ENCODE results near the gene OR11A1.

Gene OR11A1

DNA sequence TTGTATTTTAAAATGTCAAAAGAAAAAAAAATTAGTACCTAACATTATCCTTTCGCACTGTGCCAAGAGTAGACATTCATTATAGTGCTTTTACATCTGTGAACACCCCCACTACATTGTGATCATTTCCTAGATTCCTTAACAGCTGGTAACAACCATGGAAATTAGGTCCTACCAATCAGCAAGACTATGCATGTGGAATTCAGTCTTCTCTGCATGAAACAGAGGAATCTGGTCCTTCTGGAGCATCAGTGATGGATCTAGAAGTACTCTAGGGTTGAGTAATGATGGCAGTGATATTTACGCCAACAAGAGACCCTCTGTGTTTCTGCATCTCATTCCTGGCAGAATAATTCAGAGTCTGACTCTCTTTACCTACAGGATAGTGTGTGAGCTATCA is 32.7 kb downstream of the OR11A1 start:
- H3K27me3 ChIP-seq (replicated peaks; ENCODE audit: control insufficient read depth, insufficient read depth, low read length, poor library complexity, severe bottlenecking) = no peaks in the 10 kb centered on the region
- no peaks in the 10 kb centered on the region for H3K36me3 ChIP-seq (ENCODE audit: control insufficient read depth, insufficient read depth, low read length)
- H3K27ac ChIP-seq (ENCODE audit: insufficient read depth, low read length, poor library complexity, severe bottlenecking) = no peak overlapping the region
- no peaks in the 10 kb centered on the region for H3K4me1 ChIP-seq (ENCODE audit: control insufficient read depth, insufficient read depth, low read length, poor library complexity, severe bottlenecking)
- no peak overlapping the region for H3K4me3 ChIP-seq (ENCODE audit: insufficient read depth, low read depth, low read length, poor library complexity, severe bottlenecking)
- no peak for DNase-seq
- H3K9me3 ChIP-seq (ENCODE audit: control insufficient read depth, low read length) = no peaks in the 10 kb centered on the region

DNA sequence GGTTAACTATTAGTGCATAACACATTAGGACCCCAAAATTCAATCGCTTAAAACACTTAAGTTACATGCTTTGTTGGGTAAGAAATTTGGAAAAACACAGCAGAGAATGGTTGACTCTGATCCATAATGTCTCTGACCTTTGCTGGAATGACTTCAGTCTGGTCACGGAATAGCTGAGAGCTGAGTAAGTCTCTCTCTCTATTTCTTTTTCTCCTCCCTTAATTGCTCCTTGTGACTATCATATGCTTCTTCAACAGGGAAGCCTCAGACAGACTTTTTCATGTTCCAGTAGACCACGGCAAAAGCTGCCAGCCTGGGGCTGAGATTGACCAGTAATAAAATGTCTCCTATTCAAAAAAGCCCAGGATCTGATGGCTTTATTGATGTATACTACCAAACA is 37.4 kb downstream of the OR11A1 start:
- H3K36me3 ChIP-seq (ENCODE audit: control insufficient read depth, insufficient read depth, low read length) = no peaks in the 10 kb centered on the region
- peaks cover 3% of the 10 kb centered on the region for H3K27me3 ChIP-seq (replicated peaks; ENCODE audit: control insufficient read depth, insufficient read depth, low read length, poor library complexity, severe bottlenecking)
- H3K4me3 ChIP-seq (ENCODE audit: insufficient read depth, low read depth, low read length, poor library complexity, severe bottlenecking) = no peak overlapping the region
- H3K9me3 ChIP-seq (ENCODE audit: control insufficient read depth, low read length) = no peaks in the 10 kb centered on the region
- DNase-seq = no peak
- no peaks in the 10 kb centered on the region for H3K4me1 ChIP-seq (ENCODE audit: control insufficient read depth, insufficient read depth, low read length, poor library complexity, severe bottlenecking)
- H3K27ac ChIP-seq (ENCODE audit: insufficient read depth, low read length, poor library complexity, severe bottlenecking) = no peak overlapping the region

DNA sequence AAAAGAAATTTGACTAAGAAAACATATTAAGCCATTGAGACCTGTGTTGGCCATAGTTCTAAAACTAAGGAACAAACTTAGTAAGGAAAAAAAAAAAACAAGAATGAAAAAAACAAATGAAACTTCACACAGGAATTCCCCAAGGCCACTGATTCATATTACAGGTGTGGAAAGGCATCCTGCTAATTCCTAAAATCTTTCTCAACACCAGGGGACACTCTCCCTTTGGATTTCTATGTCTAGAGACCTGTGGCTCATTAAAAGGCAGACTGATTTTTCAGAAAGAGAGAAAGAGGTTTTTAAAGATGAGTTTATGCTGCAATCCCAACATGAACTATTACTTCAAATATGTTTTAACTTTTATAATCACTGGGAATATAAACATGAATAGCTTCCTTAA is 42.3 kb downstream of the OR11A1 start, which contains the start of gene OR12D1:
Gene OR12D1, plus strand, starts transcription at position 341 of the 400 bp plus-strand sequence.
- DNase-seq = no peak
- Histone ChIP-seq H3K27me3 (replicated peaks; ENCODE audit: control insufficient read depth, insufficient read depth, low read length, poor library complexity, severe bottlenecking) (peaks cover 3% of the 10 kb centered on the region), H3K9me3 (ENCODE audit: control insufficient read depth, low read length) (no peaks in the 10 kb centered on the region), H3K36me3 (ENCODE audit: control insufficient read depth, insufficient read depth, low read length) (no peaks in the 10 kb centered on the region), H3K4me1 (ENCODE audit: control insufficient read depth, insufficient read depth, low read length, poor library complexity, severe bottlenecking) (no peaks in the 10 kb centered on the region), H3K4me3 (ENCODE audit: insufficient read depth, low read depth, low read length, poor library complexity, severe bottlenecking) (no peak within 1 kb of the TSS), H3K27ac (ENCODE audit: insufficient read depth, low read length, poor library complexity, severe bottlenecking) (no peak within 1 kb of the TSS)

- H3K9me3 ChIP-seq (ENCODE audit: control insufficient read depth, low read length) = no peaks in the 10 kb centered on the region
- no peaks in the 10 kb centered on the region for H3K36me3 ChIP-seq (ENCODE audit: control insufficient read depth, insufficient read depth, low read length)
- no peak overlapping the region for H3K27ac ChIP-seq (ENCODE audit: insufficient read depth, low read length, poor library complexity, severe bottlenecking)
- H3K4me3 ChIP-seq (ENCODE audit: insufficient read depth, low read depth, low read length, poor library complexity, severe bottlenecking) = no peak overlapping the region
- no peaks in the 10 kb centered on the region for H3K4me1 ChIP-seq (ENCODE audit: control insufficient read depth, insufficient read depth, low read length, poor library complexity, severe bottlenecking)
- DNase-seq = no peak
- H3K27me3 ChIP-seq (replicated peaks; ENCODE audit: control insufficient read depth, insufficient read depth, low read length, poor library complexity, severe bottlenecking) = peaks cover under 1% of the 10 kb centered on the region
Measured at GRCh38 chr6:29403801-29404200, 53.1 kb downstream of the OR11A1 start.

DNA sequence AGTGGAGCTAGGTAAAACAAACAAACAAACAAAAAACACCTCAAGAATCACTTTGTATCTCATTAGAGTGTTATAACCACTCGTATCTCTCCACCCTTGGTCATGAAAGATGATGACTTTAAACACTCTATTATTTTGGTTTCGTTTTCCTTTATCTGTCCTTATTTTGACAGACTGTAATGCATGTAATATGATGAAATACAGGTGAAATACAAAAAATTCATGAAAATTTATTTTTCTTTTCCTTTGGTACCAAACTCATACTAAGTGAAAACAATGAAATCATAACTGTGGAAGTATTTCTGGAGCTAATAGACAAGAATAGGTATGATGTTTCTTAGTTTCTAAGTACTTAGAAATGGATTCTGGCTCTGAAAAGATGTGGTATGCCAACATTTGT is 57.3 kb downstream of the OR11A1 start:
- no peak overlapping the region for H3K27ac ChIP-seq (ENCODE audit: insufficient read depth, low read length, poor library complexity, severe bottlenecking)
- no peaks in the 10 kb centered on the region for H3K4me1 ChIP-seq (ENCODE audit: control insufficient read depth, insufficient read depth, low read length, poor library complexity, severe bottlenecking)
- H3K9me3 ChIP-seq (ENCODE audit: control insufficient read depth, low read length) = no peaks in the 10 kb centered on the region
- no peak overlapping the region for H3K4me3 ChIP-seq (ENCODE audit: insufficient read depth, low read depth, low read length, poor library complexity, severe bottlenecking)
- peaks cover 2% of the 10 kb centered on the region for H3K27me3 ChIP-seq (replicated peaks; ENCODE audit: control insufficient read depth, insufficient read depth, low read length, poor library complexity, severe bottlenecking)
- no peak for DNase-seq
- H3K36me3 ChIP-seq (ENCODE audit: control insufficient read depth, insufficient read depth, low read length) = no peaks in the 10 kb centered on the region

DNA sequence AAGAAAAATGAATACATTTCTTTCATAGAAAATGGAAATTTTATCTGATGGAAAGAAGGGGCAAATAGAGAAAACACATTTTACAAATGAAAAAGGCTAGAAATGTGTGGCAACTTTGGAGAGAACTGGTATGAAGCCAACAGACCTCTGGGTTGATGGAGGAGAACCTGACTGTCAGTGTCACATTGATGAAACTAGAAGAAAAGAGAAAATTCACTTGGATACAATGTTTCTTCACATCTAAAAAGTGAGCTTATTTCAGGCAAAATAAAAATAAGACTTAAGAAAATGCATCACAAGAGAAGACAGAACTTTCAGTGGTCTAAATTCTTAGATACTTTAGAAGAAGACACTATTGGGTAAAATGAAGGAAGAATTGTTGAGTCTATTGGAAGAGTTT is 61.5 kb downstream of the OR11A1 start, which contains the start of gene OR12D2:
Gene OR12D2, plus strand, starts transcription at position 301 of the 400 bp plus-strand sequence. CDS start 1,069 bp downstream, outside the sequence.
- Histone ChIP-seq H3K27ac (ENCODE audit: insufficient read depth, low read length, poor library complexity, severe bottlenecking) (no peak within 1 kb of the TSS), H3K9me3 (ENCODE audit: control insufficient read depth, low read length) (no peaks in the 10 kb centered on the region), H3K27me3 (replicated peaks; ENCODE audit: control insufficient read depth, insufficient read depth, low read length, poor library complexity, severe bottlenecking) (peaks cover 2% of the 10 kb centered on the region), H3K36me3 (ENCODE audit: control insufficient read depth, insufficient read depth, low read length) (no peaks in the 10 kb centered on the region), H3K4me3 (ENCODE audit: insufficient read depth, low read depth, low read length, poor library complexity, severe bottlenecking) (no peak within 1 kb of the TSS), H3K4me1 (ENCODE audit: control insufficient read depth, insufficient read depth, low read length, poor library complexity, severe bottlenecking) (no peaks in the 10 kb centered on the region)
- no peak for DNase-seq

- Histone ChIP-seq H3K36me3 (ENCODE audit: control insufficient read depth, insufficient read depth, low read length) (no peaks in the 10 kb centered on the region), H3K27me3 (replicated peaks; ENCODE audit: control insufficient read depth, insufficient read depth, low read length, poor library complexity, severe bottlenecking) (no peaks in the 10 kb centered on the region), H3K4me1 (ENCODE audit: control insufficient read depth, insufficient read depth, low read length, poor library complexity, severe bottlenecking) (no peaks in the 10 kb centered on the region), H3K9me3 (ENCODE audit: control insufficient read depth, low read length) (no peaks in the 10 kb centered on the region), H3K27ac (ENCODE audit: insufficient read depth, low read length, poor library complexity, severe bottlenecking) (no peak overlapping the region), H3K4me3 (ENCODE audit: insufficient read depth, low read depth, low read length, poor library complexity, severe bottlenecking) (no peak overlapping the region)
- no peak for DNase-seq
Measured at GRCh38 chr6:29388533-29388932, 68.3 kb downstream of the OR11A1 start.

GRCh38 chr6:29376003-29376402 is 80.9 kb downstream of the OR11A1 start:
- DNase-seq = no peak
- Histone ChIP-seq H3K36me3 (ENCODE audit: control insufficient read depth, insufficient read depth, low read length) (no peaks in the 10 kb centered on the region), H3K27ac (ENCODE audit: insufficient read depth, low read length, poor library complexity, severe bottlenecking) (no peak overlapping the region), H3K27me3 (replicated peaks; ENCODE audit: control insufficient read depth, insufficient read depth, low read length, poor library complexity, severe bottlenecking) (no peaks in the 10 kb centered on the region), H3K4me1 (ENCODE audit: control insufficient read depth, insufficient read depth, low read length, poor library complexity, severe bottlenecking) (no peaks in the 10 kb centered on the region), H3K4me3 (ENCODE audit: insufficient read depth, low read depth, low read length, poor library complexity, severe bottlenecking) (no peak overlapping the region), H3K9me3 (ENCODE audit: control insufficient read depth, low read length) (no peaks in the 10 kb centered on the region)
